GM19455 (cell line): Measurements from ENCODE around the gene PDCD4.
"Not testable (repeated sequence)": the region's sequence is repeated elsewhere in the genome, so short reads cannot be mapped to it uniquely, and the experiment has no call there.

ENCODE experiments used
- ATAC-seq: cut with Tn5 transposase; IDR thresholded peaks from one replicate; pipeline ENCODE4 v1.9.1; 2021; ENCODE audit not compliant: unreplicated experiment

The PDCD4 gene

DNA sequence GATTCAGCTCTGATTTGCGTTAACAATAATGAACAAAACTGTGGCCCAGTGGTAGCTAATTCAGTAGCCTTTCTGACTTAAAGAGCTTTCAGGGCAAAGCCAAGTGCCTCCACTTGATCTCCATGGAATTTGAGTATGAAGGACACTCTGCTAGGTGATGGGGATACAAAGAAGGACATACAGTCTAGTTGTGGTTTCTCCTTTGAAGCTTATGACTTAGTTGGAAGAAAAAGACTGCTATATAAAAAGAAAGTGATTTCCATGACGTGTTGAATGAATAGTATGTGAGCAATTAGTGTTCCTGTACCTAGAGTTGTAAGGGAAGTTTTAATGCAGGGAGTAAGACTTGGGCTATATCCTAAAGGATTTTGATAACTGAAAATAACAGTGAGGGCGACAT lies 8.3 kb downstream of the PDCD4 start:
- ATAC-seq: no peak

DNA sequence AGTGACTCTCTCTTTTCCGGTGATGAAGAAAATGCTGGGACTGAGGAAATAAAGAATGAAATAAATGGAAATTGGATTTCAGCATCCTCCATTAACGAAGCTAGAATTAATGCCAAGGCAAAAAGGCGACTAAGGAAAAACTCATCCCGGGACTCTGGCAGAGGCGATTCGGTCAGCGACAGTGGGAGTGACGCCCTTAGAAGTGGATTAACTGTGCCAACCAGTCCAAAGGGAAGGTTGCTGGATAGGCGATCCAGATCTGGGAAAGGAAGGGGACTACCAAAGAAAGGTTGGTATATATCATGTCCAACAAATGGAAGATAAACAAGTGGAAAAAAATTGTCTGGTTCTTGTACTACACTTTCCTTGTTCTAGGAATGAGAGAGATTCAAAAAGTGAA lies 9.5 kb downstream of the PDCD4 start:
- ATAC-seq: no peak

DNA sequence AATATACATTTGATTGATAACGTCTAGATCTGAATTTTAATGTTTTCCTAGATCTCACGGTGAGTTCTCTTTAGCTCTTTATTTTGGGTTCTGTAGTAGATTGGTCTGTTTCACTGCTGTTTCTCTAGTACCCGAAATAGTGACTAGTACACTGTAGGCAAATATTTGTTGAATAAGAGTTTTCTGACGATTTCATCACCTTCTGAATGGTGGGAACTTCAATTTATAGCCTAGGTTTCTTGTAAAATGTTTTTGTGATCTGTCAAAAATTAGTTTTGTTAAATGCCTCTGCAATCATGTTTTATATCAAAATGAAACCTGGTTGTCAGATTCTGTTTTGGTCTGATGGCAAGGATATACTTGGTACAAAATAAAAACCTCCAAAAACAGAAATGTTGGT lies 10.2 kb downstream of the PDCD4 start:
- ATAC-seq: no peak

DNA sequence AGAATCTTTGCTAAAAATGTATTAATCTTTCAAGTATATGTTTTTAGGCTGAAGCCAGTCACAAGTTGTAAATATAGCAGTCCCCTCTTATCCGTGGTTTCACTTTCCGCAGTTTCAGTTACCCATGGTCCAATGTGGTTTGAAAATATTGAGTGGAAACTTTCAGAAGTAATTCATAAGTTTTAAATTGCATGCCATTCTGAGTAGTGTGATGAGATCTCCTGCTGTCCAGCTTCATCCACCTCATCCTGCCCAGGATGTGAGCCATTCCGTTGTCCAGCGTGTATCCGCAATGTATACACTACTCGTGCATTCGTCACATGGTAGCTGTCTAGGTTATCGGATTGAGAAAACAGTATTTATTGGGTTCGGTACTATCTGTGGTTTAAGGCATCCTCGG lies 12.2 kb downstream of the PDCD4 start:
- no peak for ATAC-seq

DNA sequence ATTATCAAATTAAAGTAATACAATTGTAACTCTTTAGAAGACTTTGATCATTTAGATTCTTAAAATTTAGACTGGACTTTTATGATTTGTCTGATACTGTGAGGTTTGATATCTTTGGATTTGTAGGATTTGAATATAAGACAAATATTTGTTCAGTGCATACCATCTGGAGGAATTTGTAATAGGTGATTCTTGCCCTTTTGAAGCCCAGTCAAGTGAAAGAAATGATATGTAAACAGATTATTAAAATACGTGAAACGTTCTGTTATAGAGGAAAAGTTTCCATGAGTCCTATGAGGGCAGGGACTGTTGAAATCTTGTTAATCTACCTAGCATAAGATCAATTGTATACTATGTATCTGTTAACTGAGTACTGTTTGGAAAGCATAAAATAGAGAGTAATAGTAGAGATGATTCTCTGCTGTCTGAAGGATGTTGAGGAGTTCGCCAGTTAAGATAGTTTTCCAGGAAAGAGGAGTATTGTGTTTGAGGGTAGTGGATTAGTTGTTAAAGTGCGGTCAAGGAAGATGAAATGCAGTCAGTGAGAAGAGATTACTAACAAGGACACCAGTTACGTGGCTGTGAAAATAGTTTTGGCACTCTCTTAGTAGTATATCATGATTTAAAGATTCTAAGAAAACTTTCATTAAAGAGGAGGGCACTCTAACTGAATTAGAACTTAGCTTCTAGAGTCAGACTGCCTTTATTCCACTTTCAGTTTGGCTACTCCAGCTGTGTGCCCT lies 14.4 kb downstream of the PDCD4 start:
- ATAC-seq: no peak

DNA sequence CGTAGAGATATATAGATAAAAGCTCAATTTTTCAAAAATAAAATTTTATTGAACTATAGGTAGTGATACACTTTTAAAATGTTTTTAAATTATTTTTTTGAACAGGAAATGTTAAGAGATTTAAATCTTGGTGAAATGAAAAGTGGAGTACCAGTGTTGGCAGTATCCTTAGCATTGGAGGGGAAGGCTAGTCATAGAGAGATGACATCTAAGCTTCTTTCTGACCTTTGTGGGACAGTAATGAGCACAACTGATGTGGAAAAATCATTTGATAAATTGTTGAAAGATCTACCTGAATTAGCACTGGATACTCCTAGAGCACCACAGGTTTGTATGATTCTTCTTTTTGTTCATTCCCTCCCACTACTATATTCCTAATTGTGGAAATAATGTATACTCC lies 15.8 kb downstream of the PDCD4 start:
- ATAC-seq: no peak

DNA sequence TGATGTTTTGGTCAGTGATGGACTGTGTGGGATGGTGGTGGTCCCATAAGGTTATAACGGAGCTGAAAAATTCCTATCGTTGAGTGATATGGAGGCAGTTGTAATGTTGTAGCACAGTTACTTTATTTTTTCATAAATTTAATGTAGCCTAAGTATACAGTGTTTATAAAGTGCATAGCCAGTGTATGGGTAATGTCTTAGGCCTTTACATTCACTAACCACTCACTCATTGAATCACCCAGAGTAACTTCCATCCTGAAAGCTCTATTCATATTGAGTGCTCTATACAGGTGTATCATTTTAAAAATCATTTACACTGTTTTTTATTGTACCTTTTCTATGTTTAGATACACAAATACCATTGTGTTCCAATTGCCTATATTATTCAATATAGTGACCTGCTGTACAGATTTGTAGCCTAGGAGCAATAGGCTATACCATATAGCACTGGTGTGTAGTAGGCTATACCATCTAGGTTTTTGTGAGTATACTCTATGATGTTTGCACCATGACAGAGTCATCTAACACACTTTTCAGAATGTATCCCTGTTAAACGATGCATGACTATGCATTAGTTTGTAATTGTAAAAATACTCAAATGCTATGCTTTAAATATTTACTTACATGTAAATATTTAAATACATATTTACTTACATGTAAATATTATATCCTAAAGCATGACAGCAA lies 21.0 kb downstream of the PDCD4 start:
- ATAC-seq: no peak

DNA sequence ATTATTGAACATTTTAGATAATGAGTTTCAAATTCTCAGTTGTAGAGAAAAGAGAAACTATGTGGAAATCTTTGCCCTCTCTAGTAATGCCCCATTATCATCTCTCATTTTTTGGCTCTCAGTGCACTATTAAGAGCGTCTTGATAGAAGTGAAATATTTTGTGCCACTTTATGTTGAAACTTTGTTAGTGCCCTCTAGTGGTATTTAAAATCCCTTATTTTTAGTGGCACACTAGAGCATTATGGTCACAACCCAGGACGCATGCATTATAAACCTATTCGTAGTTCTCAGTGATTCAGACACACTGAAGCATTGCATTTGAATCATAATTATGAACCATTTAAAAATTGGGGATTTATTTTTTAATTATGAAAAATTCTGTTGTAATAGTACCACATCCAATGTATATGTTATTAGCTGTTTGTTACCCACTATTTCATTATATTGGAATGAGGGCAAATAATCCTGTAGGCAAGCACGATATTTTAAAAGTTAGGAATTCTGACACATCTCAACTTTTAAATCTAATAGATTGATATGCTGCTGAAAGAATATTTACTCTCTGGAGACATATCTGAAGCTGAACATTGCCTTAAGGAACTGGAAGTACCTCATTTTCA lies 21.9 kb downstream of the PDCD4 start:
- no peak for ATAC-seq

DNA sequence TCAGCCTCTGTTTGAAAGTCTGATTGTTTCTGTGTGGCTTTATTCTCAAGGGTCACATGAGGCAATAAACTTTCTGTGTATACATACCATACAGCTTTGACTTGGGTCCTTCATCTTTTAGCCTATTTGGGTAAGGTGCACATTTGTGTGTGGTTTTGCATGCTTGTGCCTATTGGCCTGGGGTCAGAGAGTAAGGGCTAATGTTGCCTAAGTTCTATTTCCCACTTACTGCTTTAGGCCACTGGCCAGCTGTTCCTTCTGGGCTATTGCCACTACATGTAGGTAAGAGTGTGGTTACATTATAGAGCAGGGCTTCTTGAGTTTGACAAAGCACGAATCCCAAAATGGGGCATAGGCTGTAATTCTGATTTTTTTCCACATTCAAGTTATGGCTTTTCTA lies 25.5 kb downstream of the PDCD4 start:
- no peak for ATAC-seq

DNA sequence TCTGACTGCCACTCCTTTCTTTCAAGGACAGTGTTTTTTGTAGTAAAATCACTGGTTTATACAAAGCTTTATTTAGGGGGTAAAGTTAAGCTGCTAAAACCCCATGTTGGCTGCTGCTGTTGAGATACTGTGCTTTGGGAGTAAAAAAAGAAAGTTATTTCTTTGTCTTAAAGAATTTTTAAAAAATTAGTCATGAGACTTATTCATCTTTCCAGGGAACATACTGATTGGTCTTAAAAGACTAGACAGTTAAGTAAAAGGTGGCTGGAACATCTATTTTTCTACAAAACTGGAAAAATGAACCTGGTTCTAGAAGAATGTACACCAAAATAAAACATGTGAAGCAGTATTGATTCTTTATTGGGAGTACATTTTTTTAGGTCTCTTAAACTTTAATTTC lies 26.7 kb downstream of the PDCD4 start:
- no peak for ATAC-seq

DNA sequence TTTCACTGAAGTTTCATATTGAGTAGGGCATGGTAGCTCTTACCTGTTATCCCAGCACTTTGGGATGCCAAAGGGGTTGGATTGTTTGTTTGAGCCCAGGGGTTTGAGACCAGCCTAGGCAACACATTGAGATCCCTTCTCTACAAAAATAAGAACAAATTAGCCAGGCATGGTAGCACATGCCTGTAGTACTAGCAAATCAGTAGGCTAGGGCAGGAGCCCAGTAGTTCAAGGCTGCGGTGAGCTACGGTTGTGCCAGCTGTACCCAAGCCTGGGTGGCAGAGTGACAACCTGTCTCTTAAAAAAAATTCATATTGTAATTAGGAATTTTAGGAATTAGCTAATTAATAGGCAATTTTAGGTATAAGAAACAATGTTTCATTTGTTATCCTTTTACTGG lies 29.3 kb downstream of the PDCD4 start:
- ATAC-seq: no peak

DNA sequence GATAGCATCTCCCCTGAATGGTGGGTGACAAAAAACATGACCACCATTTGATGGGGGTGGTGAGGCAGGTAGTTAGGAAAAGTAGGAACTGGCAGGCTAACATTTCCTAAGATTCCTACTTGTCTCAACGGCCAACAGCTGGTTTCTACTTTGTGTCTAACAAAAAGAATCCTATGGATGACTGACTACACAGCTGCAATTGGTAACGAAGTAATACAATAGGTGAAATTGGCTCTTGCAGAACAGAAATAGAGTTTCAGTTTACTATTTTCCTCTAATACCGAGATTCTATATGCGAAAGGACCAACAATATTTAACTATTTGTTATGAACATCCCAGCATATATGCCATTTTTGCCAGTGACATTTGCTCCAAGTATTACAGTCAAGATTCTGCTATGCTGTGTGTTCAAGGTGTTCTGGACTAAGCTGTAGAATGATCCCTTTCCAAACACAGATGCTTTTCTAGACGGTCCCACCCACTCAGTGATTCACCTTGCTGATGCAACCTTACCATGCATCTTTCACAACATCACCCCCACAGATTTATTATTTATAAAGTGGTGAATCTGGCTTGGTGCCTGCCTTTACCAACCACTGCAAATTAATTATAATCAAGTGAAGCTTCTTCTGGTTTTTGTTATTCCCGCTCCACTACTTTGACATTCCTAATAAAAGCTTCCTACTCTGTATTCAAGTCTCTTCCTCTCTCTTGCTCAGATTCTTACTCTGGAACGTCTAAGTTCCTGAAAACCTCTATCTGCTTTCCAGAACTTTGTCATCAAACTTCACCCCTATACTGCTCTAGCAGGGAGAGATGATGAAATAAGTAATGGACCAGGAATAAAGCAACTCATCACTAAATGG lies 30.5 kb downstream of the PDCD4 start:
- ATAC-seq: no peak

DNA sequence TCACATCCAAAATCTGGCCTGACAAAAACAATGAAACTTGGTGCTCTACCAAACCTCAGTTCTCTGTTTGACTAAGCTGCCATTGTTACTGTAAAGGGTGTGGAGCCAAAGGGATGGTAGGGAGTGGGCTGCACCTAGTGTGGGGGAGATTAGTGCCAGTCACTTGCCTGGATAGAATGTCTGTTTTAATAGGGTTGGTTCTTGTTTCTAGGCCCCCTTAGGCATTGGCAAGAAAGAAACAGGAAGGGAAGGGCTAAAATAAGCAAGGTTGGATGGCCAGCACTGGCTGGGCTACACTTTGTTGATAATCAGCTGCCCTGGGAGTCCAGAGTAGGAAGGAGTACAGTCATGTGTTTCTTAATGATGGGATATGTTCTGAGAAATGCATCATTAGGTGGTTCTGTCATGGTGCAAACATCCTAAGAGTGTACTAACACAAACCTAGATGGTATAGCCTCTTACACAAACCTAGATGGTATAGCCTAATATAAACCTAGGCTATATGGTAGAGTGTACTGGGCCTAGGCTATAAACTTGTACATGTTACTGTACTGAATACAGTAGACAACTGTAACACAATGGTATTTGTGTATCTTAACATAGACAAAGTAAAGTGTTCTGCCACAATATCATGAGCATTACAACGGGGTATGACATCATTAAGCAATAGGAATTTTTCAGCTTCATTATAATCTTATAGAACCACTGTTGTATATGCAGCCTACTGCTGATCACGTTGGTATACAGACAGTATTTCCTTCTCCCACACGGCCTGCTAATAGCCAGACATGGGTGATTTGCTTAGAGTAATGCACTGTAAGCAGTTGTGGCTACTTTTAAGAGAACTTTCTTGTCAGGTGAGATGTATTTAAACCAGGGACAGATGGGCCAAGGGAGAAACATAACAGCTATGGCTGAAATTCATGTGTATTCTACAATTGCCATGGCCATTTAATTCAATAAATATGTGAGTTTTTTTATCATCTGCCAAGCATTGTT lies 31.9 kb downstream of the PDCD4 start:
- ATAC-seq: no peak

DNA sequence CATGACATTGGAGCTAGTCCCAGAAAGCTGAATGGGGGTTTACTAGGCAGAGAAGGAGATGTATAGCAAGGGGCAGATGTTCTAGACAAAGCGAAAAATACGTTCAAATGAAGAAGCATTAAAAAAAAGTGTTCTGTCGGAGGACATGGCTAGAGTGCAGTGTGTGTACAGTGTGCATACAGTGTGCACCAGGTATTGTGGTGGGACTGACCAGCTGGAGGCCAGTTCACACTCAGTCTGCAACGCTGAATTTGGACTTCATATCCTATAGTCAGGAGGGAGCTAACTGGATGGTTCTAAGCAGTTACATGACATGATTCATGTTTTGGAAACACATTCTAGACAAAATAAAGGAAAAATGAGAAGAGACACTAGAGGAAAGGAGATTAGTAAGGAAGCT lies 38.4 kb downstream of the PDCD4 start:
- ATAC-seq: no peak

DNA sequence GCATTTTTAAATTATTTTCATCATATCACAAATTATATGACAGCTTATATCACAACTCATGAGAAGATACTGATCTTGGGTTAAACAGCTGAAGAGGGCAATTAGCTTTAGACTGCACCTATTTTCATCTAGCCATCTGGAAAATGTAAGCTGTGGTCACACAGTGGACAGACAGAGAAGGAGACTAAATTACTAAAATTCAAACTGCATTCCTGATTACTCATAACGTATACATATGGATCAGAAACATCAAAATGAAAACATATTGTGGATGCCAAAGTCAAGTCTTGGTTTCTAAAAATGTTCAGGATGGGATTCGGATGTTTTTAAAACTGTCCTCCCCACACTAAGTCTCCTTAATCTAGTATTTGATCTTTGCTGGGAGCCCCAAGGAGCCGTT lies 40.6 kb downstream of the PDCD4 start:
- no peak for ATAC-seq

DNA sequence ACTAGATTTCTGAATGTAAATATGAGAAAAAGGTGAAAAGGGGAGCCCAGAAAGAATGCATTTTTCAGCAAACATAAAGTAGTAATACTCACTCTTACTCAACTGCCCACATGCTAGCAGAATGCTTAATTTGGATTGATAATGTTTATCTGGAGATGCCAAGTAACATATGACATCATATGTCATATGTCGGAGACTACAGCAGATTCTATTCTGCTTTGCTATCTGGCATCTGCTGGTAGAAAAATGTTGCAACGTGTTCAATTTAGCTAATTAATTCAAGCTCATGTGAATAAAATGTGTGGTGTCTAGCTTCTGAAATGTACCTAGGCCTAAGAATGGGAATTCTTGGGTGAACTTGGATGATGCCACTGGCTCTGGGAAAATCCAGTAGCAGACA lies 42.7 kb downstream of the PDCD4 start:
- ATAC-seq: no peak

DNA sequence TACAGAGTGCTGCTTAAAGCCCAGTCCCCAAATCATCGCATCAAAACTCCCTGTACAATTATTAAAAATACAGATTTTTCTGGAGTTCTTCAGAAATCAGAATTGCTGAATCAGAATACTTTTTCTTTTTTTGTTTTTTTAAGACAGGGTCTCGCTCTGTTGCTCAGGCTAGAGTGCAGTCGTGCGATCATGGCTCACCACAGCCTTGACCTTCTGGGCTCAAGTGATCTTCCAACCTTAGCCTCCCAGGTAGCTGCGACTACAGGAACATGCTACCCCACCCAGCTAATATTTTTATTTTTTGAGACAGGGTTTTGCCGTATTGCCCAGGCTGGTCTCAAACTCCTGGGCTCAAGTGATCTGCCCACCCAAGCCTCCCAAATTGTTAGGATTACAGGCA lies 43.3 kb downstream of the PDCD4 start:
- no peak for ATAC-seq

DNA sequence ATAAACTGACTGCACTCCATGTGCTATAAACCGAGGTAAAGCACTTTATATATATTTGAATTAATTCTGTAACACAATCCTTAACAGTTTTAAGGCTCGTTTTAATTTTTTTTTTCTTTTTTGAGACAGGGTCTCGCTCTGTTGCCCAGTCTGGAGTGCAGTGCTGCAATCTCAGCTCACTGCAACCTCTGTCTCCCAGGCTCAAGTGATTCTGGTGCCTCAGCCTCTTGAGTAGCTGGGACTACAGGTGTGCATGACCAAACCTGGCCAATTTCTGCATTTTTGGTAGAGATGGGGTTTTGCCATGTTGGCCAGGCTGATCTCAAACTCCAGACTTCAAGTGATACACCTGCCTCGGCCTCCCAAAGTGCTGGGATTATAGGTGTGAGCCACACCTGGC lies 43.9 kb downstream of the PDCD4 start:
- ATAC-seq: not testable (repeated sequence)

DNA sequence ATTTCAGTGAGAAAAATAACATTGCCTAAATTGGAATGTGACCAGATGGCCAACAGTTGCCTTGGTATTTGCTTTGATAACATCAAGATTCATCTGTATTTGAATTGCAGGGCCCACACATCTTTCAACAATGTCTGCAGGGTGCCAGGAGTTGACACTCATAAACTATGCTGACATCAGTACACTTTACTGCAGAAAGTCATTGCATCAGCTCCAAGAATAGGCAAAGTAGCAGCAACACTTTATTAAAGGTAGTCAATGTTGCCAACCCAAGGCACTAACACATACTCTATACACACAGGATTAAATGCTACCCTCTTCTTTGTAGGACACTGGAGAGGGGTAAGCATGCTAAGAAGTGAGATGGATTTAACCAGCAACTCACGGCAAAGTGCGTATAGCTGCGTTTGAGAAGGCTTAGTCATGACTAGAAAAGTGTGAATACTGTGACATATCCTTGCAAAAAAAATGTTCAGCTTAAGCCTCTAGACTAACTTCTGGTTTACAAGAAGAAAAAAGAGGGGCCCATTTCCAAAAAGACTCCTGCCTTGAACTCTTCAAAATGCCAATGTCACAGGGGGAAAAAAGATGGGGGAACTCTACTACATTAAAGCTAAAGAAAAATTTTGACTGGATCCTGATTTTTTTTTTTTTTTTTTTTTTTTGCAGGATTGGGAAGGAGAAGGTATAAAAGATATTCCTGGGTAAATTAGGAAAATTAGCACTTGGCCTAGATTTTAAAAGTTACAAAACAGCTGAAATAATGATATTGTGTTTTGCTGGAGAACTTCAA lies 45.0 kb downstream of the PDCD4 start:
- ATAC-seq: no peak

DNA sequence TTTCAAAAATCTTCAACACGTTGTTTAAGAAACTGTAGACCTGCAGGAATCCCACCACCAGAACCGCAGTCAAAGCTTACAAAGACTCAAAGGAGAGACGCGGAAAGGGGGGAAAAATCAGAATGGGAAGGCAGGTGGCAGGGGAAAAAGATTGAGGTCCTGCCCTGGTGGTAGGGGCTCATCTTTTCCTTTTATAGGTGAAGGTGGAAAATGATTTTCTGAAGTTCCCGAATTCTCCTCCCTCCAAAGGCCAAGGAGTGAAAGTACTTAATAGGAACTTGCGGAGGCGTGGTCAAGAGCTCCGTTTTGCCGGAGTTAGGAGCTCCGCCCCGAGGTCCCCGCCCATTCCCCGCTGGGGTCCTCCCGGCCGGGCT lies 46.5 kb downstream of the PDCD4 start:
- ATAC-seq: no peak
